ENCODE results near the gene ZMIZ1. TPM values are rescaled to one million over a fixed set of nuclear protein-coding genes. Genes with fewer than 3 reads are reported as not detected.

The ZMIZ1 gene
- total RNA-seq, 6 experiments from 2014 or later = 38.6 to 60.3 (median 51.2) TPM

- H3K4me3 Mint-ChIP-seq = no peak overlapping the region
- H3K36me3 Mint-ChIP-seq (ENCODE audit: low read depth) = peaks cover 14% of the 10 kb centered on the region; the same call in 1 of the 2 replicates
- no peak overlapping the region for H3K27ac Mint-ChIP-seq
- DNase-seq = no peak
- no peaks in the 10 kb centered on the region; the same call in 1 of the 2 replicates for H3K4me1 Mint-ChIP-seq (ENCODE audit: low read depth)
- H3K9me3 Mint-ChIP-seq = no peaks in the 10 kb centered on the region
- H3K27me3 Mint-ChIP-seq (ENCODE audit: insufficient read depth) = peaks cover 13% of the 10 kb centered on the region
- no peak for TF ChIP-seq CTCF (IDR thresholded peaks at IDR 0.05)
Measured at GRCh38 chr10:79254333-79255006, 185.7 kb downstream of the ZMIZ1 start.

- no peak for TF ChIP-seq CTCF (IDR thresholded peaks at IDR 0.05)
- no peak for DNase-seq
- H3K27ac Mint-ChIP-seq = no peak overlapping the region
- no peak overlapping the region for H3K4me3 Mint-ChIP-seq
- peaks cover 14% of the 10 kb centered on the region for H3K27me3 Mint-ChIP-seq (ENCODE audit: insufficient read depth)
- peaks cover 5% of the 10 kb centered on the region for H3K4me1 Mint-ChIP-seq (ENCODE audit: low read depth)
- H3K36me3 Mint-ChIP-seq (ENCODE audit: low read depth) = peaks cover 14% of the 10 kb centered on the region; the same call in 1 of the 2 replicates
- no peaks in the 10 kb centered on the region for H3K9me3 Mint-ChIP-seq
Measured at GRCh38 chr10:79255007-79255507, 186.3 kb downstream of the ZMIZ1 start.

GRCh38 chr10:79256264-79256806, 187.6 kb downstream of the ZMIZ1 start:
- Mint-ChIP-seq H3K27ac (no peak overlapping the region), H3K27me3 (ENCODE audit: insufficient read depth) (peaks cover 18% of the 10 kb centered on the region), H3K9me3 (no peaks in the 10 kb centered on the region), H3K36me3 (ENCODE audit: low read depth) (peaks cover 10% of the 10 kb centered on the region; the same call in 1 of the 2 replicates), H3K4me3 (no peak overlapping the region), H3K4me1 (ENCODE audit: low read depth) (peaks cover 16% of the 10 kb centered on the region)
- no peak for DNase-seq
- no peak for TF ChIP-seq CTCF (IDR thresholded peaks at IDR 0.05)

- no peak overlapping the region; the same call in 1 of the 2 replicates for H3K27ac Mint-ChIP-seq
- no peak overlapping the region for H3K4me3 Mint-ChIP-seq
- peaks cover 14% of the 10 kb centered on the region for H3K36me3 Mint-ChIP-seq (ENCODE audit: low read depth)
- no peak for TF ChIP-seq CTCF (IDR thresholded peaks at IDR 0.05)
- peaks cover 17% of the 10 kb centered on the region for H3K4me1 Mint-ChIP-seq (ENCODE audit: low read depth)
- peaks cover 16% of the 10 kb centered on the region for H3K27me3 Mint-ChIP-seq (ENCODE audit: insufficient read depth)
- no peaks in the 10 kb centered on the region for H3K9me3 Mint-ChIP-seq
- no peak for DNase-seq
Measured at GRCh38 chr10:79258894-79259293, 190.1 kb downstream of the ZMIZ1 start.

GRCh38 chr10:79259834-79260233, 191.1 kb downstream of the ZMIZ1 start:
- Mint-ChIP-seq H3K4me3 (peak overlapping the region; percentile 1; the same call in 1 of the 2 replicates), H3K4me1 (ENCODE audit: low read depth) (peaks cover 26% of the 10 kb centered on the region), H3K27ac (no peak overlapping the region), H3K27me3 (ENCODE audit: insufficient read depth) (peaks cover 18% of the 10 kb centered on the region), H3K36me3 (ENCODE audit: low read depth) (peaks cover 14% of the 10 kb centered on the region), H3K9me3 (no peaks in the 10 kb centered on the region)
- TF ChIP-seq CTCF (IDR thresholded peaks at IDR 0.05) = no peak
- no peak for DNase-seq

All from HFFc6 (cell line).